GM18511 (cell line): ENCODE data around the gene OBSCN.

ENCODE experiments used
- ATAC-seq: cut with Tn5 transposase; IDR thresholded peaks from one replicate; pipeline ENCODE4 v1.9.1; 2021; ENCODE audit warnings: mild to moderate bottlenecking, moderate library complexity; ENCODE audit not compliant: unreplicated experiment

The OBSCN gene

DNA sequence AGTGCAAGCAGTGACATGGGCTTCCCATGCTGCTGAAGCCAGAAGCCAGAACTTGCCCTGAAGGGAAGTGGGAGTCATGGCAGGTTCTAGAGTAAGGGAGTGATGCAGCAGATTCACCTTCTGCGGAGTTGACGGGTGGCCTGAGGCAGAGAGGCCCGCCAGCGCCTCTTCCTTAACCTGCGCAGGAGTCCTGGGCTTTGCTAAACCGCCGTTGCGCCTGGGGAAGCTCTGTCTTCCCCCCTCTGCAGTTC lies 67.3 kb downstream of the OBSCN start:
- ATAC-seq: no peak

DNA sequence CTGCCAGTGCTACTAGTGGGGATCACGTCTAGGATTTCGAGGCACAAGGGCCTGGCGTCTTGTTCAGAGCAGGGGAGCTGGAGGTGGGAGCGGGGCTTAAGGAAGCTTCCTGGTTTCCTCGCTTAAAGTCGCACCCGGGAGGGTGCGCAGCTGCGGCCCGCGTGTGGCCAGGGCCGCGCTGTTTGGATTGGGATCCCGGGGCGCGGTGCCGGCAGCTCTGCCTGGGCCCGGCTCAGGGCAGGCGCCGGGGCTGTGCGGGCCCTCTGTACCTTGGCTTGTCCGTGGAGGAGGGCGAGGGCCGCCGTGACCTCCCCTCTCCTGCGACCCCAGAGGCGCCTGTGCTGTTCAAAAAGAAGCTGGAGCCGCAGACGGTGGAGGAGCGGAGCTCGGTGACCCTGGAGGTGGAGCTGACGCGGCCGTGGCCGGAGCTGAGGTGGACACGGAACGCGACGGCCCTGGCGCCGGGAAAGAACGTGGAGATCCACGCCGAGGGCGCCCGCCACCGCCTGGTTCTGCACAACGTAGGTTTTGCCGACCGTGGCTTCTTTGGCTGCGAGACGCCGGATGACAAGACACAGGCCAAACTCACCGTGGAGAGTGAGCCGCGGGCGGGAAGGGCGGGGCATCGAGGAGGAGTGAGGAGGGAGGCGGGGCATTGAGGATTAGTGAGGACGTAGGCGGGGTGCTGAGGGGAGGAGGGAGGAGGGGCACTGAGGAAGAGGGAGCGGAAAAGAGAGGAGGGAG lies 67.8 kb downstream of the OBSCN start:
- ATAC-seq: peak; percentile 83

DNA sequence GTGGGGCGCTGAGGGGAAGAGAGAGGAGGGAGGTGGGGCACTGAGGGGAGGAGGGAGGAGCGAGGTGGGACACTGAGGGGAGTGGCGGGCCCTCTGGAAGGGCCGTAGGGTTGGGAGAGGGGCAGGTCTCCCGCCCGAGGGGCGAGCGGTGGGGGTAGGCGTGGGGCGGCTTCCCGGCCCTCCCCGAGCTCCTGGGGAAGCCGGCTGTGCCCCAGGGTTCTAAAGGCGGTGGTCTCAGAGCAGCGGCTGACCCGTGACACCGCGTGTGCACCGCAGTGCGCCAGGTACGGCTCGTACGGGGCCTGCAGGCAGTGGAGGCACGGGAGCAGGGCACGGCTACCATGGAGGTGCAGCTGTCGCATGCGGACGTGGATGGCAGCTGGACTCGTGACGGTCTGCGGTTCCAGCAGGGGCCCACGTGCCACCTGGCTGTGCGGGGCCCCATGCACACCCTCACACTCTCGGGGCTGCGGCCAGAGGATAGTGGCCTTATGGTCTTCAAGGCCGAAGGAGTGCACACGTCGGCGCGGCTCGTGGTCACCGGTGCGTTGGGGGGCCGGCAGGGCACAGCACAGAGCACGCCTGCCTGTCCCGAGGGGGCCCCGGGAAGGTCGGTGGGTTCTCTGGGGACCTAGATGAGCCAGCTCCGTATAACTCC lies 68.5 kb downstream of the OBSCN start:
- no peak for ATAC-seq

DNA sequence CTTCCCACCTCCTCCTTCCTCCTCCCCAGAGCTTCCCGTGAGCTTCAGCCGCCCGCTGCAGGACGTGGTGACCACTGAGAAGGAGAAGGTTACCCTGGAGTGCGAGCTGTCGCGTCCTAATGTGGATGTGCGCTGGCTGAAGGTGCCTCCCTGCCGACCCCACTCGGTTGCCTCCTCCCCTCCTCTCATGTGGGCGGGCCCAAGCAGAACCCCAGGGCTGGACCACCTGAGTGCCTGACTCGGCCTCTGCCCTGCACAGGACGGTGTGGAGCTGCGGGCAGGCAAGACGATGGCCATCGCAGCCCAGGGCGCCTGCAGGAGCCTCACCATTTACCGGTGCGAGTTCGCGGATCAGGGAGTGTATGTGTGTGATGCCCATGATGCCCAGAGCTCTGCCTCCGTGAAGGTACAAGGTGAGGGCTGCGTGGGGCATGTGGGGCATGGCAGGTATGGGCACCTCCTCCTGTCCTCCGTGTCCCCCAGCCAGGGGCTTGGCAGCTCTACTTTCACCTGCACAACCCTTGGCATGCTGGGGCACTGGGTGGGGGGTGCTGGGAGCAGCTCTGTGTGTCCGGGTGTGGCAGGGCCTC lies 69.2 kb downstream of the OBSCN start:
- no peak for ATAC-seq

DNA sequence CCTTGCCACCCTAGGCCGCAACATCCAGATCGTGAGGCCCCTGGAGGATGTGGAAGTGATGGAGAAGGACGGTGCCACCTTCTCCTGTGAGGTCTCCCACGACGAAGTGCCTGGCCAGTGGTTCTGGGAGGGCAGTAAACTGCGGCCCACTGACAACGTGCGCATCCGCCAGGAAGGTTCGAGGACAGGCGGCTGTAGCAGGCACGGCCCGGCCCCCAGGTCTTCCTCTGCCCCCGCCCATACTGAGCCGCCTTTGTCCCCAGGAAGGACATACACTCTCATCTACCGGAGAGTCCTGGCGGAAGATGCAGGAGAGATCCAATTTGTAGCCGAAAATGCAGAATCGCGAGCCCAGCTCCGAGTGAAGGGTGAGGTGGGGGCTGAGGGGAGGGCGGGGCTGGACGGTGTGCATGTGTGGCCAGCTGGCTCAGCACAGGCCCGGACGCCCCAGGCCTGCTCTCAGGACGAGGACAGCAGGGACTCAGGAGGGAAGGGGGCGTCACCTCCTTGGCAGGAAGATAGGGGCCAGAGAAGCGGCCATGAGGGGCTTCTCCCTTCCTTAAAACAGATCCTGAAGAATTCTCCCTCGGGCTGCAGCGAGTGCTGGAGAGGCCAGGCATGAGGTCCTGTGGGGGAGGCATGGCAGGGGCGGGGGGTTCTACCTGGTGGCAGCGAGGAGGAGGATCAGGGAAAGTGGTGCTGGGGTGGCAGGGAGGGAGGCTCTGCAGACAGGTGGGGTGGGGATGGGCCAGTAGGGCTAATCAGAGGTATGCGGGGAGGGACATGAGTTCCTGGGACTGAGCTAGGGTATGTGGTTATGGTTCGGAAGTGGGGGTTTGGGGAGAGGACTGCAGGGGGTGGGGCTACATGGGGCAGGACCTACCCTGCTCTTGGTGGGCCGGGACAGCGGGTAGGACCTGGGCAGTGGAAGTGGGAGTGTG lies 69.9 kb downstream of the OBSCN start:
- no peak for ATAC-seq

DNA sequence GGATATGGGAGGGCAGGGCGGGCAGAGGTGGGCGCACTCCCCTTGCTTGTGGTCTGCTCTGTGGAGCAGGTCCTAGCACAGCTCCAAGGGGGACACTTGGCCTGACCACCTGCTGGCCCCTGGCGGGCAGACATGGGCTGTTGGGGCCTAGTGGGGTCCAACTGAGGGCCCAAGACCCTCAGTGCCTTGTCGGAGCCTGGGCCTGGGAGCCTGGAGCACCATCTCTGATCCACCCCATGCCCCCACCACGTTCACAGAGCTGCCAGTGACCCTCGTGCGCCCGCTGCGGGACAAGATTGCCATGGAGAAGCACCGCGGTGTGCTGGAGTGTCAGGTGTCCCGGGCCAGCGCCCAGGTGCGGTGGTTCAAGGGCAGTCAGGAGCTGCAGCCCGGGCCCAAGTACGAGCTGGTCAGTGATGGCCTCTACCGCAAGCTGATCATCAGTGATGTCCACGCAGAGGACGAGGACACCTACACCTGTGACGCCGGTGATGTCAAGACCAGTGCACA lies 70.6 kb downstream of the OBSCN start:
- no peak for ATAC-seq

DNA sequence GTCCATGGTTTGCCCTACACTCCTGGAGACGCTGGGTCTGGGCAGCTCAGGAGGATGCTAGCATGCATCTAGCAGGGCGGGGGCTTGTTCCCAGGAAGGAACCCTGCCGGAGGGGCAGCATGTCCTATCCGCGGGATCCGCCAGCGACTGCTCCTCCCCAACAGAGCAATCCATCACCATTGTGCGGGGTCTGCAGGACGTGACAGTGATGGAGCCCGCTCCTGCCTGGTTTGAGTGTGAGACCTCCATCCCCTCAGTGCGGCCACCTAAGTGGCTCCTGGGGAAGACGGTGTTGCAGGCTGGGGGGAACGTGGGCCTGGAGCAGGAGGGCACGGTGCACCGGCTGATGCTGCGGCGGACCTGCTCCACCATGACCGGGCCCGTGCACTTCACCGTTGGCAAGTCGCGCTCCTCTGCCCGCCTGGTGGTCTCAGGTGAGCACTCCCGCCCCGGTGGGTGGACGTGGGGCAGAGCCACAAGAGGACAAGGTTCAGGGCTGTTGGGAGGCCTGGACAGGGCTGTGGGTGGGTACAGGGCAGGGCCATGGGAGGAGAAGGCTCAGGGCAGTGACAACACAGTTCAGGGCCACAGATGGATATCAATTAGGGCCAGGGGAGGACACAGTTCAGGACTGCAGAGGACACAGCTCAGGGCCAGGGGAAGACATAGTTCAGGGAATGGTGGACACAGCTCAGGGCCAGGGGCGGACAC lies 71.3 kb downstream of the OBSCN start:
- ATAC-seq: no peak

DNA sequence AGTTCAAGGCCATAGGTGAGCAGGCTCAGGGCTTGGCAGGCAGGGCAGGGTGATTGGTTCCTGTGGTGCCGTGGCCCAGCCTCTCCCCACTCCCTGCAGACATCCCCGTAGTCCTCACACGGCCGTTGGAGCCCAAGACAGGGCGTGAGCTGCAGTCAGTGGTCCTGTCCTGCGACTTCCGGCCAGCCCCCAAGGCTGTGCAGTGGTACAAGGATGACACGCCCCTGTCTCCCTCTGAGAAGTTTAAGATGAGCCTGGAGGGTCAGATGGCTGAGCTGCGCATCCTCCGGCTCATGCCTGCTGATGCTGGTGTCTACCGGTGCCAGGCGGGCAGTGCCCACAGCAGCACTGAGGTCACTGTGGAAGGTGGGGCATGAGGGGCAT lies 71.9 kb downstream of the OBSCN start:
- no peak for ATAC-seq

DNA sequence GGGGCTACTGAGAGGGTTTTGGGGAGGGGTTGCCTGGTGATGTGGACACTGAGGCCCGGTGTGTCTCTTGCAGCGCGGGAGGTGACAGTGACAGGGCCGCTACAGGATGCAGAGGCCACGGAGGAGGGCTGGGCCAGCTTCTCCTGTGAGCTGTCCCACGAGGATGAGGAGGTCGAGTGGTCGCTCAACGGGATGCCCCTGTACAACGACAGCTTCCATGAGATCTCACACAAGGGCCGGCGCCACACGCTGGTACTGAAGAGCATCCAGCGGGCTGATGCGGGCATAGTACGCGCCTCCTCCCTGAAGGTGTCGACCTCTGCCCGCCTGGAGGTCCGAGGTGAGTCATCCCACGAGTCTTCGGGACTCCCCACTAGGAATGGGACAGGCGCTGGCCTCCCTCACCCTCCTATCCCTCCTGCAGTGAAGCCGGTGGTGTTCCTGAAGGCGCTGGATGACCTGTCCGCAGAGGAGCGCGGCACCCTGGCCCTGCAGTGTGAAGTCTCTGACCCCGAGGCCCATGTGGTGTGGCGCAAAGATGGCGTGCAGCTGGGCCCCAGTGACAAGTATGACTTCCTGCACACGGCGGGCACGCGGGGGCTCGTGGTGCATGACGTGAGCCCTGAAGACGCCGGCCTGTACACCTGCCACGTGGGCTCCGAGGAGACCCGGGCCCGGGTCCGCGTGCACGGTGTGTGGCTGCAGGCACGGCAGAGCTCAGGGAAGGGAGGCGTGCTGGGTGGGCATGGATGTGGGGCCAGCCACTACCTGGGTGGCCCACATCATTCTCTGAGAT lies 72.5 kb downstream of the OBSCN start:
- ATAC-seq: no peak

DNA sequence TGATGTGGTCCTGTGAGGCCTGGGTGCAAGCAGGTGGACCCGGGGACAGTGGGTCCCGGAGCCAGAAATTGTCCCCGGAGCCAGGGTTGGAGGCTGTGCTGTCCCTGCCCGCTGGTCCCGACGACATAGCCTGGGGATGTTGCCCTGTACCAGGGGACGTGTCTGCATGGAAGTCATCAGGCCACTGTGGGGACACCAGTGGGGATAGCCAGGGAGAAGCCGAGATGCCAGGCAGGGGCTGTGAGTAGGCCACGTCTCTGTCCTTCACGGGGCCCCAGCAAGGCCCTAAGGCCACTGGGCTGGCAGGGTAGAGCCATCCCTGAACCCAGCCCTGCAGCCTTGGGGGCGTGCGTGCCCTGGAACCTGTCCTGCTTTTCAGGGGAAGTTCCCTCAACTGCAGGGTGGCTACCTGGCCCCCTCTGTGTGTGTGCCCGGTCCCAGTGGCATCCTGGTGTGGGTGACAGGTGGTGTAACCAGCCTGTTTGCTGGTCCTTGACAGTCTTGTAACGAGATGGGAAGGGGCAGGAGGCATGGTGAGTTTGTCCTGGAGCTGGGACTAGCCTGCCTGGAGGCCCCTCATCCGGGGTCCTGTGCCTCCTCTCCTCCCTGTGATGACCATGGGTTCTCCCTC lies 73.2 kb downstream of the OBSCN start:
- ATAC-seq: no peak

DNA sequence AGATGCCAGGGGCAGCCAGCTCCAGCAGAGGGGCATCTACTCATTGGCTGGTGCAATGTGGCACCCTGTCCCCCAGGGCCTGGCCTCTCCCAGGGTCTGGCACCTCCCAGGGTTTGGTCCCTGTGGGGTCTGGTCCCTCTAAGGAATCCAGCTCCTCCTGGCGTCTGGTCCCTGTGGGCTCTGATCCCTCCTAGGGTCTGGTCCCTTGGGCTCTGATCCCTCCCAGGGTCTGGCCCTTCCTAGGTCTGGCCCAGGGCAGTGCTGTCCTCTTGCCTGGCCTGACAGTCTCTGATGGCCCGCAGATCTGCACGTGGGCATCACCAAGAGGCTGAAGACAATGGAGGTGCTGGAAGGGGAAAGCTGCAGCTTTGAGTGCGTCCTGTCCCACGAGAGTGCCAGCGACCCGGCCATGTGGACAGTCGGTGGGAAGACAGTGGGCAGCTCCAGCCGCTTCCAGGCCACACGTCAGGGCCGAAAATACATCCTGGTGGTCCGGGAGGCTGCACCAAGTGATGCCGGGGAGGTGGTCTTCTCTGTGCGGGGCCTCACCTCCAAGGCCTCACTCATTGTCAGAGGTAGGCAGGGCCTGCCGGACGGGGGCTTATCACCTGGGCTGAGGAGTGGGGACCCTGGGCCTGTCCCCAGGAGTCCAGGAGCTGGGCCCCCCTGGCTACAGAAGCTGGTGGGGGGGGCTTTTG lies 73.9 kb downstream of the OBSCN start:
- no peak for ATAC-seq

DNA sequence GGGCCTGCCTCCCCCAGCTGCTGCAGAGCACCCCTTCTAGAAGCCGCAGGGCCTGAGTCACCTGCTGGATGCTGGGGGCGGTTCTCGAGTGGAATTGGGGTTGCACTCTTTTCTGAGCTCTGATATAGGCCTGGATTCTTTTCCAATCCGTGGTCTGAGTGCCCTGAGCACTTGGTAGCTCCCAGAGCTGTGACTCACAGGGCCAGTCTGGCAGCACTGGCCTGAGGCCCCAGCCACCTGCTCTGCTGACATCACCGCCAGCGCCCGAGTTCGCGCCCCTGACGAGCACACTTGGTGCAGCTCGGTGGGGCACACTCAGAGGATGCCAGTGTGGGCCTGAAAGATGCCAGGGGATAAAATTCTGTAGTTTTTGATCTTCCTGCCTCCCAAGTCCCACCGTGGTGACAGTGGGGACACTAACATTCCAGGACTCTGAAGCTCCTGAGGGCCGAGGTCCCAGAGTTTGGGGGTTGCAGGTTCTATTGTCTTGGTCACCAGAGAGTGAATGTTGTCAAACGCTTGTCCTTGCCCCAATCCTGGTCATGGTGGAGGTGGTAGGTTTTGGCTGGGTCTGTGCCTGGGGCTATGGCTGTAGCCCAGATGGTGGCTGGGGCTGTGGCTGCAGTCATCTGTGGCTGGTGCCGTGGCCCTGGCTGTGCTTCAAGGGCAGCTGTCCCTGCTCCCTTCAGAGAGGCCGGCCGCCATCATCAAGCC lies 74.6 kb downstream of the OBSCN start:
- ATAC-seq: no peak

DNA sequence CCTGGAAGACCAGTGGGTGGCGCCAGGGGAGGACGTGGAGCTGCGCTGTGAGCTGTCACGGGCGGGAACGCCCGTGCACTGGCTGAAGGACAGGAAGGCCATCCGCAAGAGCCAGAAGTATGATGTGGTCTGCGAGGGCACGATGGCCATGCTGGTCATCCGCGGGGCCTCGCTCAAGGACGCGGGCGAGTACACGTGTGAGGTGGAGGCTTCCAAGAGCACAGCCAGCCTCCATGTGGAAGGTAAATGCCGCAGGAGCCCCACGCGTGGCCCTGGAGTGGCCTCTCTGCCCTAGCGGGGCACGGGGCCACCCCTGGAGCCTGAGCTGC lies 75.2 kb downstream of the OBSCN start:
- ATAC-seq: no peak

DNA sequence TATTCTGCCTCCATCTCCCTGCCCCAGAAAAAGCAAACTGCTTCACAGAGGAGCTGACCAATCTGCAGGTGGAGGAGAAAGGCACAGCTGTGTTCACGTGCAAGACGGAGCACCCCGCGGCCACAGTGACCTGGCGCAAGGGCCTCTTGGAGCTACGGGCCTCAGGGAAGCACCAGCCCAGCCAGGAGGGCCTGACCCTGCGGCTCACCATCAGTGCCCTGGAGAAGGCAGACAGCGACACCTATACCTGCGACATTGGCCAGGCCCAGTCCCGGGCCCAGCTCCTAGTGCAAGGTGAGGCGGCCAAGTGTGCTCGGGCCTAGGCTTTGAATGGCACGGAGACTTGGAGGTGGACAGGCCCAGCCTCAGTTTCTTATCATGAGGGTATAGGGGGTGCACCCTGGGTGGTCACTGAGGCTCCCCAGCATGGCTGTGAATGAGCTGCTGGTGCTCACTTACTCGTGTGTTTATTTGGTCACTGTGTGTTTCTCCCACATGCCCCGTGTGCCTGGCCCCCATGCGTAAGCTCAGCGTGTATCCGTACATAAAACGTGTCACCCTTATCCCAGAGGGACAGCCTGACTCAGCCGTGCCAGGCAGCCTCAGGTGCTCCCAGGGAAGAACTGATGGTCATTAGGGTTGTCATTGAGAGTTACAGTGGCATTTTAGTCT lies 75.8 kb downstream of the OBSCN start:
- ATAC-seq: no peak

DNA sequence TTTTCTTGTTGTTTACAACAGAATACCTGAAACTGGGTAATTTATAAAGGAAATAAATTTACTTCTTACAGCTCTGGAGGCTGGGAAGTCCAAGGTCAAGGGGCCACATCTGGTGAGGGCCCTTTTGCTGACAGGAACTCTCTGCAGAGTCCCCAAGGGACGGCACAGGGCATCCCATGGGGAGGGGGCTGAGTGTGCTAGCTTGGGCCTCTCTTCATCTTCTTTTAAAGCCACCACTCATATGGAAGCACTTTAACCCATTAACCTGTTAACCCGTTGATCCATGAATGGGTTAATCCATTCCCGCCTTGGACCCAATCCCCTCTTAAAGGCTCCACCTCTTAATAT lies 76.3 kb downstream of the OBSCN start:
- no peak for ATAC-seq

DNA sequence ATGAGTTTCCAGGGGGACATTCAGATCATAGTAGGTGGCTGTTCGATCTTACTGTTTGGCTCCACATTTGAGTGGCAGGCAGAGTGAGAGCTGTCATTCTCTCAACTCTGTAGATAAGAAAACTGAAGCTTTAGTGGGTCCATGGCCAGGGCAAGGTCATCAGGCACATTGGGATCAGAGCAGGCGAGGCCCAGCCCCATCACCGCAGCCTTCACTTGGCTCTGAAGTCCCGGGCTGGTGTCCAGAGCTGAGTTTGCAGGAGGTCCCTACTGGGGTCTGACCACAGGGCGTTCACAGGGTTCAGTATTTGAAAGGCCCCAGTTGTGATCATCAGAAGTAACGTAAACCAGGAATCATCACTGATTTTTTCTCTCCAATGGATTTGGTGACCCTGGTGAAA lies 76.7 kb downstream of the OBSCN start:
- no peak for ATAC-seq

DNA sequence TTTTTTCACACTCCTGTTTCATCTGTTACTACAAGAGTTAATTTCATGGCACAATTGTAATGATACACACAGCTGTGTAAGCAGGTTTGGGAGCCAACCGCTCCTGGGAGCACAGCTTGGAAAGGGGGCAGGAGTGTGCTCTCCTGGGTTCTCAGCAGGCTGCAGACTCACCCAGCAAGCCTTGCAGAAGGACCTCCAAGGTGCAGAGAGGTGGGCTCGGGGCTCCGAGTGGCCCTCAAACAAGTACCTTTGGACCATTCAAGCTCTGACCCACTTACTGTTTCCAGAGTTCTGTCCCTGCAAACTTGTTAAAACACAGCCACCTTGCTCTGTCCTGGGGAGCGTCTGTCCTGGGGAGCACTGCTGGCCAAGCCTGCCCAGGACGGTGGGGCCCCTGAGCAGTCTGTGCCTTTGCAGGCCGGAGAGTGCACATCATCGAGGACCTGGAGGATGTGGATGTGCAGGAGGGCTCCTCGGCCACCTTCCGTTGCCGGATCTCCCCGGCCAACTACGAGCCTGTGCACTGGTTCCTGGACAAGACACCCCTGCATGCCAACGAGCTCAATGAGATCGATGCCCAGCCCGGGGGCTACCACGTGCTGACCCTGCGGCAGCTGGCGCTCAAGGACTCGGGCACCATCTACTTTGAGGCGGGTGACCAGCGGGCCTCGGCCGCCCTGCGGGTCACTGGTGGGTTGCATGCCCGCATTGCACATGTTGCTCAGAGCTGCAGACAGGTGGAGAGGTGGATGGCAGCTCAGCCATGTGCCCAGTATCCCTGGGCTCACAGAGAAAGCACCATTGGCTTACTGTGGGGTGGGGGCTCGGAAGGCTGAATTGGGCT lies 78.0 kb downstream of the OBSCN start:
- no peak for ATAC-seq
